ENCODE measurements around the gene PBX4.

PBX4 gene

GRCh38 chr19:19530423-19530804 is 88.1 kb downstream of the PBX4 start:
- no peak for DNase-seq (ENCODE audit: low spot score)
- TF ChIP-seq CTCF (IDR thresholded peaks at IDR 0.05; ENCODE audit: extremely low read depth, missing control alignments) = no peak

GRCh38 chr19:19529783-19530422 is 88.6 kb downstream of the PBX4 start:
- TF ChIP-seq CTCF (IDR thresholded peaks at IDR 0.05; ENCODE audit: extremely low read depth, missing control alignments) = no peak
- DNase-seq (ENCODE audit: low spot score) = no peak

- DNase-seq (ENCODE audit: low spot score) = no peak
- no peak for TF ChIP-seq CTCF (IDR thresholded peaks at IDR 0.05; ENCODE audit: extremely low read depth, missing control alignments)
Observed at GRCh38 chr19:19528721-19529490, 89.6 kb downstream of the PBX4 start, which contains the start of gene YJEFN3. YJEFN3 (plus strand) TSS chr19:19528911; CDS start chr19:19528933, 22 bp downstream.

DNA sequence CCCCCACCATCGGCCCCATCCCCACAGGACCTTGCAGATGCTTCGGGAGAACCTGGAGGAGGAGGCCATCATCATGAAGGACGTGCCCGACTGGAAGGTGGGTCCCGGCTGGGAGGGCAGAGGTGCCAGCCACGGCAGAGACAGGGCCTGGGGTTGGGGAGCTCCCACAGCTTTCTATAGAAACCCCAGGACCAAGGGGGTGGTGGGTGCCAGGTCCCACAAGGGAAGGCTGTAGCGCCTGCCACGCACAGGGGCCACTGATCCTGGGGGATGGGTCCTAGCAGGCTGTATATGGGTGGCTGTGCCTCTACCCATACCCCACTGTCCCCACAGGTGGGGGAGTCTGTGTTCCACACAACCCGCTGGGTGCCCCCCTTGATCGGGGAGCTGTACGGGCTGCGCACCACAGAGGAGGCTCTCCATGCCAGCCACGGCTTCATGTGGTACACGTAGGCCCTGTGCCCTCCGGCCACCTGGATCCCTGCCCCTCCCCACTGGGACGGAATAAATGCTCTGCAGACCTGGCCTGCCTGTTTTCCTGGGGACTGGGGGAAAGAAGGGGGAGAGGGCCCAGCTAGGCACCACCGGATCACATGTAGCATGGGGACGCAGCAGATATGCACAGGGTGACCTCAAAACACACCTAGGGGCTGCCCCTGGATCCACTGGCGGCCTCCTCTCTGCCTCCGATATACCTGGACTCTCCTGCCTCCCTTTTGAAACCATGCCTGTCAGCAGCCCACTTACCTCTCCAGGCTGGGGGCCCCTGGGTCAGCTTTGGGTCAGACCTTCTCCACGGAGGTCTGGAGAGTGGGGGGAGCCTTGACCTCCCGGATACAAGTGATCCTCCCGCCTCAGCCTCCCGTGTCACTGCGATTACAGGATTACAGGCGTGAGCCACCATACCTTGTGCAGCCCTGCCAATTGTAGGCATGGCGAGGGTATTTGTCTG is 90.5 kb downstream of the PBX4 start:
- TF ChIP-seq CTCF (IDR thresholded peaks at IDR 0.05; ENCODE audit: extremely low read depth, missing control alignments) = no peak
- no peak for DNase-seq (ENCODE audit: low spot score)

- DNase-seq (ENCODE audit: low spot score) = no peak
- TF ChIP-seq CTCF (IDR thresholded peaks at IDR 0.05; ENCODE audit: extremely low read depth, missing control alignments) = no peak
Observed at GRCh38 chr19:19527371-19527656, 91.2 kb downstream of the PBX4 start.

DNA sequence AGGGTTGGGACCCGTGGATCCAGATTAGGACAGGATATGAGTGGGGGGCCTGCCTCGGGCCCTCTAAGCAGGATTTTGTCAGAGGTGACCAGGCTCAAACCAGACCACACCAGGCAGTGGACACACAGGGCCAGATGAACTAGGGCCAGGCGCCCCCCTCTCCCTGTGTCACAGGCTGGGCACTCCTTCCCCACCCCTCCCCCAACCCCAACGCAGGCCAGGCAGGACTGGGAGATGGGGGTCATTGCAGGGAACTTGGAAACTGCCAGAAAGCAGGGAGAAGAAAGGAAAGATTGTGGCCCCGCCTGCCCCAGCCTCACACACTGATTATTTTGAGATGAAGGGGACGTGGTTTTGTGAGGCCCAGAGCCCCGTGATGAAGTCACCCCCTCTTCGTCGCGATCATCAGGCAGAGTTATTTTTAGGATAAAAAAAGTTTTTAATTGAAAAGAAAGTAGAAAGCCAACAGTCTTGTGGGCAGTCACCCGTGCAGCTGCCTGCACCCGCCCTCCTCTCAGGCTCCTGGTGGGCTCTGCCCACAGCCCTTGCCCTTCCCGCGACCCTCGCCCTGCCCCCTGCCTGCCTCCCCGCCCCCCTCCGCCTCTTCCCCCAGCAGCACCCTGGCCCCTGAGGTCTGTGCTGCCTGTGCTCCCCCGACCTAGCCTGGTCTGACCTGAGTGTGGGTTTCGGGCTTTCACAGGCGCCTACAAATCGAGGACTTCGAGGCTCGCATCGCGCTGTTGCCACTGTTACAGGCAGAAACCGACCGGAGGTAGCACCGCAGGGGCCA is 91.7 kb downstream of the PBX4 start:
- peak; percentile 76 for DNase-seq (ENCODE audit: low spot score)

More for the DNA sequence above, 91.7 kb downstream of the PBX4 start:
- no peak for TF ChIP-seq CTCF (IDR thresholded peaks at IDR 0.05; ENCODE audit: extremely low read depth, missing control alignments)
